Panc1 (cell line): ENCODE data around the gene MON1B. TPM values are rescaled to one million over a fixed set of nuclear protein-coding genes. Genes with fewer than 3 reads are reported as not detected.
"Not testable (repeated sequence)": the region's sequence is repeated elsewhere in the genome, so short reads cannot be mapped to it uniquely, and the experiment has no call there.

Experiments used
- ATAC-seq: fragments of 200-7000 bp; cut with Tn5 transposase; 2 replicates; pipeline ENCODE4 v1.9.1; 2020; ENCODE audit warnings: mild to moderate bottlenecking, moderate library complexity
- BruUV-seq: library from RNA; stranded (reverse); fragments of 400-500 nt; replicated peaks from 2 replicates; lab custom pipeline; 2021; lab: Mats Ljungman, UMichigan
- CTCF ChIA-PET: fragments of 300-600 bp; sonication (Branson Sonifier 250); formaldehyde crosslinking; loops from one replicate; lab custom pipeline; 2022; ENCODE audit warnings: antibody characterized with exemption; lab: Charles Lee
- POLR2A ChIA-PET: fragments of 300-600 bp; sonication (Branson Sonifier 250); formaldehyde crosslinking; loops from one replicate; lab custom pipeline; 2022; ENCODE audit warnings: antibody characterized with exemption; lab: Charles Lee
- DNase-seq: peaks from one replicate; pipeline ENCODE4 v3.0.0-alpha.2; 2010; ENCODE audit warnings: low read depth, low spot score
- H3K27ac ChIP-seq: 2 replicates; pipeline ENCODE4 v1.5.1; 2011; ENCODE audit warnings: mild to moderate bottlenecking, low read length, inconsistent platforms
- H3K27me3 ChIP-seq: fragments of 200-500 bp; sonication (Bioruptor generic); 2 replicates; pipeline ENCODE4 v1.6.0; 2014; ENCODE audit warnings: low read length, inconsistent platforms; ENCODE audit not compliant: control insufficient read depth, insufficient read depth
- H3K36me3 ChIP-seq: fragments of 200-500 bp; sonication (Bioruptor generic); 2 replicates; pipeline ENCODE4 v1.5.1; 2014; ENCODE audit warnings: inconsistent platforms, mild to moderate bottlenecking, low read length, moderate library complexity; ENCODE audit not compliant: control insufficient read depth, insufficient read depth
- H3K4me1 ChIP-seq: 2 replicates; pipeline ENCODE4 v1.5.1; 2011; ENCODE audit warnings: inconsistent platforms, mild to moderate bottlenecking, low read length, moderate library complexity; ENCODE audit not compliant: control insufficient read depth, insufficient read depth
- H3K4me3 ChIP-seq, 2 experiments: 2 replicates each; pipeline ENCODE4 v1.5.1; 2011 to 2012; ENCODE audit warnings: low read depth in 2 of 2, low read length in 2 of 2, mild to moderate bottlenecking in 2 of 2, inconsistent platforms in 1 of 2, moderate library complexity in 1 of 2
- H3K9me3 ChIP-seq: fragments of 200-500 bp; sonication (Bioruptor generic); 2 replicates; pipeline ENCODE4 v1.5.1; 2014; ENCODE audit warnings: low read depth, mild to moderate bottlenecking, inconsistent platforms, low read length, moderate library complexity; ENCODE audit not compliant: control insufficient read depth, insufficient read depth
- POLR2AphosphoS5 ChIP-seq: IDR thresholded peaks from 2 replicates; pipeline ENCODE4 v1.6.1; 2012; ENCODE audit warnings: mild to moderate bottlenecking, low read depth, low read length, moderate library complexity
- SIN3A ChIP-seq: IDR thresholded peaks from 2 replicates; pipeline ENCODE4 v1.6.1; 2012; ENCODE audit warnings: low read depth, mild to moderate bottlenecking, low read length, moderate library complexity, borderline replicate concordance; ENCODE audit not compliant: insufficient read depth
- TCF7L2 ChIP-seq: IDR thresholded peaks from 2 replicates; pipeline ENCODE4 v1.6.1; 2011; ENCODE audit warnings: mild to moderate bottlenecking, low read depth, low read length, inconsistent platforms
- in situ Hi-C: cut with HindIII; loops from 2 replicates; pipeline ENCODE4 v1.10.0; 2016; ENCODE audit warnings: low sequenced_read_pairs, low pct_unique_long_range_greater_than_20kb
- intact Hi-C: fragments of 100-400 bp; cut with micrococcal nuclease; formaldehyde crosslinking; loops from one replicate; pipeline ENCODE4 v1.10.0; 2022; ENCODE audit not compliant: unreplicated experiment
- total RNA-seq: library from RNA; stranded (reverse); gene quantifications from one replicate; pipeline ENCODE4 v1.2.1, GENCODE V29; 2021; ENCODE audit not compliant: unreplicated experiment
- TF ChIP-seq, protein P1 (sequence below), 2 experiments: IDR thresholded peaks; 2 replicates each; pipeline ENCODE4 v1.6.1; 2011 to 2012; ENCODE audit warnings: low read depth in 2 of 2, control low read depth in 1 of 2, low read length in 1 of 2, mild to moderate bottlenecking in 1 of 2, moderate library complexity in 1 of 2; ENCODE audit not compliant: insufficient read depth in 1 of 2
- TF ChIP-seq, protein P2 (sequence below): fragments of 450-650 bp; IDR thresholded peaks from 2 replicates; pipeline ENCODE4 v1.5.1; 2017; ENCODE audit warnings: mild to moderate bottlenecking

MON1B gene
- total RNA-seq, 1 experiment from 2014 or later: 62.9 TPM

- BruUV-seq: no TSS peak
- Histone ChIP-seq H3K27me3 (no peaks in the 10 kb centered on the region), H3K36me3 (no peaks in the 10 kb centered on the region), H3K9me3 (no peaks in the 10 kb centered on the region), H3K4me1 (no peaks in the 10 kb centered on the region), H3K4me3 (no peak overlapping the region), H3K27ac (no peak overlapping the region)
- in situ Hi-C loops (no loop called here), intact Hi-C loops (loop anchor here (5.0 kb wide), 2 partner anchors 506 to 1386 kb away; no protein-coding TSS in a partner anchor)
- ChIA-PET POLR2A (no interaction called here), CTCF (no interaction called here)
- TF ChIP-seq TCF7L2: no peak
- TF ChIP-seq, protein P1, sequence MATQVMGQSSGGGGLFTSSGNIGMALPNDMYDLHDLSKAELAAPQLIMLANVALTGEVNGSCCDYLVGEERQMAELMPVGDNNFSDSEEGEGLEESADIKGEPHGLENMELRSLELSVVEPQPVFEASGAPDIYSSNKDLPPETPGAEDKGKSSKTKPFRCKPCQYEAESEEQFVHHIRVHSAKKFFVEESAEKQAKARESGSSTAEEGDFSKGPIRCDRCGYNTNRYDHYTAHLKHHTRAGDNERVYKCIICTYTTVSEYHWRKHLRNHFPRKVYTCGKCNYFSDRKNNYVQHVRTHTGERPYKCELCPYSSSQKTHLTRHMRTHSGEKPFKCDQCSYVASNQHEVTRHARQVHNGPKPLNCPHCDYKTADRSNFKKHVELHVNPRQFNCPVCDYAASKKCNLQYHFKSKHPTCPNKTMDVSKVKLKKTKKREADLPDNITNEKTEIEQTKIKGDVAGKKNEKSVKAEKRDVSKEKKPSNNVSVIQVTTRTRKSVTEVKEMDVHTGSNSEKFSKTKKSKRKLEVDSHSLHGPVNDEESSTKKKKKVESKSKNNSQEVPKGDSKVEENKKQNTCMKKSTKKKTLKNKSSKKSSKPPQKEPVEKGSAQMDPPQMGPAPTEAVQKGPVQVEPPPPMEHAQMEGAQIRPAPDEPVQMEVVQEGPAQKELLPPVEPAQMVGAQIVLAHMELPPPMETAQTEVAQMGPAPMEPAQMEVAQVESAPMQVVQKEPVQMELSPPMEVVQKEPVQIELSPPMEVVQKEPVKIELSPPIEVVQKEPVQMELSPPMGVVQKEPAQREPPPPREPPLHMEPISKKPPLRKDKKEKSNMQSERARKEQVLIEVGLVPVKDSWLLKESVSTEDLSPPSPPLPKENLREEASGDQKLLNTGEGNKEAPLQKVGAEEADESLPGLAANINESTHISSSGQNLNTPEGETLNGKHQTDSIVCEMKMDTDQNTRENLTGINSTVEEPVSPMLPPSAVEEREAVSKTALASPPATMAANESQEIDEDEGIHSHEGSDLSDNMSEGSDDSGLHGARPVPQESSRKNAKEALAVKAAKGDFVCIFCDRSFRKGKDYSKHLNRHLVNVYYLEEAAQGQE (IDR thresholded peaks at IDR 0.05; ENCODE audit: insufficient read depth in 1 of 2, low read depth in 2 of 2, low read length in 1 of 2): no peak
- no peak for TF ChIP-seq SIN3A
- TF ChIP-seq, protein P2, sequence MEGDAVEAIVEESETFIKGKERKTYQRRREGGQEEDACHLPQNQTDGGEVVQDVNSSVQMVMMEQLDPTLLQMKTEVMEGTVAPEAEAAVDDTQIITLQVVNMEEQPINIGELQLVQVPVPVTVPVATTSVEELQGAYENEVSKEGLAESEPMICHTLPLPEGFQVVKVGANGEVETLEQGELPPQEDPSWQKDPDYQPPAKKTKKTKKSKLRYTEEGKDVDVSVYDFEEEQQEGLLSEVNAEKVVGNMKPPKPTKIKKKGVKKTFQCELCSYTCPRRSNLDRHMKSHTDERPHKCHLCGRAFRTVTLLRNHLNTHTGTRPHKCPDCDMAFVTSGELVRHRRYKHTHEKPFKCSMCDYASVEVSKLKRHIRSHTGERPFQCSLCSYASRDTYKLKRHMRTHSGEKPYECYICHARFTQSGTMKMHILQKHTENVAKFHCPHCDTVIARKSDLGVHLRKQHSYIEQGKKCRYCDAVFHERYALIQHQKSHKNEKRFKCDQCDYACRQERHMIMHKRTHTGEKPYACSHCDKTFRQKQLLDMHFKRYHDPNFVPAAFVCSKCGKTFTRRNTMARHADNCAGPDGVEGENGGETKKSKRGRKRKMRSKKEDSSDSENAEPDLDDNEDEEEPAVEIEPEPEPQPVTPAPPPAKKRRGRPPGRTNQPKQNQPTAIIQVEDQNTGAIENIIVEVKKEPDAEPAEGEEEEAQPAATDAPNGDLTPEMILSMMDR: no peak
- no peak for TF ChIP-seq POLR2AphosphoS5
- ATAC-seq (no peak), DNase-seq (no peak)
Observed at GRCh38 chr16:77172951-77173350, 18.0 kb upstream of the MON1B start.

GRCh38 chr16:77183137-77183536 lies 7.9 kb upstream of the MON1B start:
- ATAC-seq (no peak), DNase-seq (no peak)
- POLR2A ChIA-PET: no interaction called here
- CTCF ChIA-PET: no interaction called here
- no peak overlapping the region for H3K27ac ChIP-seq
- no peaks in the 10 kb centered on the region for H3K36me3 ChIP-seq
- intact Hi-C loops (no loop called here), in situ Hi-C loops (no loop called here)
- no peak overlapping the region for H3K4me3 ChIP-seq
- BruUV-seq: no TSS peak
- TF ChIP-seq SIN3A (no peak), POLR2AphosphoS5 (no peak), TCF7L2 (no peak)
- TF ChIP-seq, protein P1 (IDR thresholded peaks at IDR 0.05; ENCODE audit: insufficient read depth in 1 of 2, low read depth in 2 of 2, low read length in 1 of 2): no peak
- TF ChIP-seq, protein P2: no peak
- peaks cover 2% of the 10 kb centered on the region; the same call in 1 of the 2 replicates for H3K27me3 ChIP-seq
- no peaks in the 10 kb centered on the region for H3K9me3 ChIP-seq
- H3K4me1 ChIP-seq: no peaks in the 10 kb centered on the region; the same call in 1 of the 2 replicates

DNA sequence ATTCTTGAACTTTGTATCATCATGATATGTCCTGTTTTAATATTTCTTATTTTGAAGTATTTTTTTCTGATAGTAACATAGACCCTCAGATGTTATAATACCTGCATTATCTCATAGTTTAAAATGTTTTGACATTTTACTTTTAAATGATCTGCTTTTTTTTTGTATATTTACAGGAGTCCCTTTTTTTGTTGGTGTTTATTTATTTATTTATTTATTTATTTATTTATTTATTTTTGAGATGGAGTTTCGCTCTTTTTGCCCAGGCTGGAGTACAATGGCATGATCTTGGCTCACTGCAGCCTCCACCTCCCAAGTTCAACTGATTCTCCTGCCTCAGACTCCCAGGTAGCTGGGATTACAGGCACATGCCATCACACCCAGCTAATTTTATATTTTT lies 4.7 kb upstream of the MON1B start:
- CTCF ChIA-PET: interaction anchor here (0.7 kb wide), 1 partner anchor 1495 kb away, joined by 3 read pairs; no protein-coding TSS in a partner anchor
- H3K27ac ChIP-seq, H3K9me3 ChIP-seq, H3K4me3 ChIP-seq, H3K36me3 ChIP-seq, ATAC-seq, intact Hi-C loops, BruUV-seq, POLR2A ChIA-PET, in situ Hi-C loops, H3K4me1 ChIP-seq, DNase-seq, H3K27me3 ChIP-seq: not testable (repeated sequence)
